Epithelial cell of proximal tubule (primary cell): ENCODE measurements around the gene CES3. TPM values are rescaled to one million over a fixed set of nuclear protein-coding genes. Genes with fewer than 3 reads are reported as not detected.
"Not testable (repeated sequence)": the region's sequence is repeated elsewhere in the genome, so short reads cannot be mapped to it uniquely, and the experiment has no call there.

Experiments used
- DNase-seq: peaks from one replicate; pipeline ENCODE4 v3.0.0-alpha.2; 2011; ENCODE audit warnings: low read depth
- H3K4me3 ChIP-seq: 2 replicates; pipeline ENCODE4 v1.5.1; 2011; ENCODE audit warnings: low read depth, mild to moderate bottlenecking, low read length
- CTCF ChIP-seq: conservative IDR thresholded peaks from 2 replicates; pipeline ENCODE4 v1.5.1; 2012; ENCODE audit warnings: low read depth, mild to moderate bottlenecking, low read length
- total RNA-seq: library from RNA; depleted of rRNA; stranded (reverse); fragments of >200 nt; gene quantifications from 2 replicates; pipeline ENCODE4 v1.2.3, GENCODE V29; 2015

Gene CES3
- total RNA-seq, 1 donor from 2014 or later, result 0.75 TPM

DNA sequence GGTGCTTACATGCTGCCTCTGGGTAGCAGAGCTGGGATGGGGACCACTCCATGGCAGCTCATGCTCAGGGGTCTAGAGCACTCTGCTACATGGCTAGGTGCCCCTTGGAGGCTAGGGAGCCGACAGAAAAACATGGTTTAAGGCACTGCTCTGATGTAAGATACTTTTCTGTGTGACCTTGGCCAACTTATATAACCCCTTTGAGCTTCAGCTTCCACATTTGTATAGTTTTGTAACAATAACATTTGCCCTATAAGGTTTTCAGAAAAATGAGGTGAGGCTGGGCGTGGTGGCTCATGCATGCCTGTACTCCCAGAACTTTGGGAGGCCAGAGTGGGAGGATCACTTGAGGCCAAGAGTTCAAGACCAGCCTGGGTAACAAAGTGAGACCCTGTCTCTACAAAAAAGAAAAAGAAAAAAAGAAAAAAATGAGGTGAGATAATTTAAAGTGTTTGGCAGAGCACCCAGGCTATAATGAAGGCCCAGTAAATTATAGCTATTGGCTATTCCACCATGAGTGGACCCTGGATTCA is 30.5 kb downstream of the CES3 start:
- DNase-seq, result no peak
- no peak overlapping the region for H3K4me3 ChIP-seq
- no peak for TF ChIP-seq CTCF

DNA sequence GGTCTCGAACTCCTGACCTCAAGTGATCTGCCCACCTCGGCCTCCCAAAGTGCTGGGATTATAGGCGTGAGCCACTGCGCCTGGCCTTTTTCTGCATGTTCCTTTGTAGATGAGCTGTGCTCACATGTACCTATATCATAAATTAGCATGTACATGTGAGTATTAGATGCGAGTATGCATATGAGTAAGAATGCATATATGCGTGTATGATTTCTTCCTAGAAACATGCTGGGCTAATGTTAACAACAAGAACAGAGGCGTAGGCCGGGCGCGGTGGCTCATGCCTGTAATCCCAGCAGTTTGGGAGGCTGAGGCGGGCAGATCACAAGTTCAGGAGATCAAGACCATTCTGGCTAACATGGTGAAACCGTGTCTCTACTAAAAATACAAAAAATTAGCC is 32.5 kb downstream of the CES3 start:
- not testable (repeated sequence) for DNase-seq, H3K4me3 ChIP-seq

- TF ChIP-seq CTCF, result no peak
- peak; percentile 93 for DNase-seq
- no peak overlapping the region for H3K4me3 ChIP-seq
Measured at GRCh38 chr16:66996324-66996982, 35.4 kb downstream of the CES3 start.

GRCh38 chr16:66996983-66997358 is 35.9 kb downstream of the CES3 start:
- no peak overlapping the region for H3K4me3 ChIP-seq
- no peak for TF ChIP-seq CTCF
- DNase-seq, result no peak

GRCh38 chr16:67000384-67001351 is 39.6 kb downstream of the CES3 start:
- no peak for TF ChIP-seq CTCF
- no peak for DNase-seq
- H3K4me3 ChIP-seq, result peak overlapping the region; percentile 43

DNA sequence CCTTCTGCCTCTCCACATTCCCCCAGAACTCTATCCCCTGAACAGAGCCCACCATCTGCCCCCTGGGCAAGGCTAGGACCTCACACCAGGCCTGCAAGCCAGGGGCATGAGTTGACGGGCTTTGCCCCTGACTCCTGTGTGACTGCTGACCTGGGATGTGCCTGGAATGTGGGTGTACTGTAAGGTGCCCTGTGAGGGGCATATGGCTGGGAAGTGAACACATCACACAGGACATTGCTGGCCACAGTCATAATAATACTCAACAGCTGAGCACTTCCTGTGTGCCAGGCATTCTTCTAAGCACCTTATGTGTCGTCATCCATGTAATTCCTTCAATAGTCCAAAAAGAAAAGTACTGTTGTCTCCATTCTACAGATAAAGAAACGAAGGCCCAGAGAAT is 40.7 kb downstream of the CES3 start:
- H3K4me3 ChIP-seq, result no peak overlapping the region
- no peak for DNase-seq
- no peak for TF ChIP-seq CTCF

GRCh38 chr16:67006930-67007658 is 46.0 kb downstream of the CES3 start:
- H3K4me3 ChIP-seq, result no peak overlapping the region
- no peak for TF ChIP-seq CTCF
- DNase-seq, result no peak
